HT1080 (cell line): Measurements from ENCODE around the gene KCNK4. TPM values are rescaled to one million over a fixed set of nuclear protein-coding genes. Genes with fewer than 3 reads are reported as not detected.
"Not testable (repeated sequence)": the region's sequence is repeated elsewhere in the genome, so short reads cannot be mapped to it uniquely, and the experiment has no call there.

Source experiments
- DNase-seq: peaks from one replicate; pipeline ENCODE4 v3.0.0-alpha.2; 2015; ENCODE audit warnings: low read depth
- total RNA-seq: library from RNA; depleted of rRNA; stranded (reverse); fragments of >200 nt; shearing (Covaris generic); gene quantifications from 2 replicates; pipeline ENCODE4 v1.2.3, GENCODE V29; 2014

Gene KCNK4
- total RNA-seq, 1 experiment from 2014 or later: not detected

DNA sequence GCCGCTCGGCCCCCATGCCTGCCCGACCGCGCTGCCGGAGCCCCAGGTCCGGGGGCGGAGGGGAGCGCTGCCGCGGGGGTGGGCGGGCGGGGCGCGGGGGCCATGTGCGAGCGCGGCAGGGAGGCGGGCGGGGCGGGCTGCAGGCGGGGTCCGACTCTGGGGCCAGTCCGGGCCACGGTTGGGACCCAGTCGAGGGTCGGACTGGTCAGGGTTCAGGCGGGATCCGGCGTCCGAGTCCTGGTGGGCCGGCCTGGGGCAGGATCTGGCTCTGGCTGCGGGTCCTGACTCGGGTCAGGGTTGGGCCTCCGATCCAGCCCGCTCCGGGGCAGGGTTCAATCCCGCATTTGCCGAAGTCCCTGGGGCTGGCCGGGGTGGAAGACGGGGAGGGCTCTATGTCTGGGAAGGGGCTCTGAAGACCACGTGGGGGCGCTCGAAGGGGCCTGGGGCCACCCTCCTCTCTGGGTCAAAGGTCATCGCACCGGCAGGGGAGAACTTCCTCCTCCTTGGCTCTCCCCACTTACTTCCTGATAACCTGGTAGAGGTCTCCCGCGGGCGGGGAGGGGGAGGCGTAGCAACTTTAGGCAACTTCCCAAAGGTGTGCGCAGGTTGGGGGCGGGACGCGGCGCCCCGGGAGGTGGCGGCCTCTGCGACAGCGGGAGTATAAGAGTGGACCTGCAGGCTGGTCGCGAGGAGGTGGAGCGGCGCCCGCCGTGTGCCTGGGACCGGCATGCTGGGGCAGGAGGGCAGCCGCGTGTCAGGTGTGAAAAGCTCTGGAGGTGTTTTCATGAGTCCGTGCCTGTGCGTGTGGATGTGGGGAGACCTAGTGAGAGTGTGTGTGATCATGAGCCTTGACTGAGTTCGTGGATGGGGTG lies 14.8 kb downstream of the KCNK4 start:
- peak; percentile 72 for DNase-seq

GRCh38 chr11:64306563-64306875 lies 15.4 kb downstream of the KCNK4 start:
- DNase-seq: no peak

DNA sequence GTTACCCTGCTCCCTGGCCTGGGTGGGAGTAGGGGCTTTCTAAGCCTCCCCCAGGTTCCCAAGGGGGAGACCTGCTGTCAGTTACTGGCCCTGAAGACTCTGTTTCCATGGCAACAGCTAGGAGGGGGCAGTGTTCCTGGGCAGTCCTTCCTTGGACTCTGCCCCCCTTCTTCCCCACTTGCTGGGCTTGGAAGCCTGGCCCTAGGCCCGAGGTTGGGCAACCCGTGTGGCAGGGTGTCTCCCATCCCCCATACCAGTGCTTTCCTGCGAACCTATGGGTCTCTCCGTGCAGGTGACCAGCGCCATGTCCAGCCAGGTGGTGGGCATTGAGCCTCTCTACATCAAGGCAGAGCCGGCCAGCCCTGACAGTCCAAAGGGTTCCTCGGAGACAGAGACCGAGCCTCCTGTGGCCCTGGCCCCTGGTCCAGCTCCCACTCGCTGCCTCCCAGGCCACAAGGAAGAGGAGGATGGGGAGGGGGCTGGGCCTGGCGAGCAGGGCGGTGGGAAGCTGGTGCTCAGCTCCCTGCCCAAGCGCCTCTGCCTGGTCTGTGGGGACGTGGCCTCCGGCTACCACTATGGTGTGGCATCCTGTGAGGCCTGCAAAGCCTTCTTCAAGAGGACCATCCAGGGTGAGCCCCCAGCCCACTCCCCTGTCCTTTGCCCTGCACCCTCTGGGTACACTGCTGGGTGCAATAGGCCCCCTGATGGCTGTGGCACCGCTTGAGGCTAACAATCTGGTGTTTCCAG lies 15.9 kb downstream of the KCNK4 start:
- DNase-seq: no peak

DNA sequence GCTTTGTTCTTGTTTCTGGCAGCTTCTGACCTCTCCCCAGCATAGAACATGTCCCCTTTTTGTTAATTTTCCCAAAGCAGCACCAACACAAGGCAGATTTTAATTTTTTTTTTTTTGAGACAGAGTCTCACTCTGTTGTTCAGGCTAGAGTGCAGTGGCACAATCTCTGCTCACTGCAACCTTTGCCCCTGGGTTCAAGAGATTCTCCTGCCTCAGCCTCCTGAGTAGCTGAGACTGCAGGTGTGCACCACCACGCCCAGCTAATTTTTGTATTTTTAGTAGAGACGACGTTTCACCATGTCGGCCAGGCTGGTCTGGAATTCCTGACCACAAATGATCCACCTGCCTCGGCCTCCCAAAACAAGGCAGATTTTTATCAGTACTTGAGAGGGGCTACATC lies 16.7 kb downstream of the KCNK4 start:
- not testable (repeated sequence) for DNase-seq

GRCh38 chr11:64312947-64313346 lies 21.8 kb downstream of the KCNK4 start:
- DNase-seq: no peak

DNA sequence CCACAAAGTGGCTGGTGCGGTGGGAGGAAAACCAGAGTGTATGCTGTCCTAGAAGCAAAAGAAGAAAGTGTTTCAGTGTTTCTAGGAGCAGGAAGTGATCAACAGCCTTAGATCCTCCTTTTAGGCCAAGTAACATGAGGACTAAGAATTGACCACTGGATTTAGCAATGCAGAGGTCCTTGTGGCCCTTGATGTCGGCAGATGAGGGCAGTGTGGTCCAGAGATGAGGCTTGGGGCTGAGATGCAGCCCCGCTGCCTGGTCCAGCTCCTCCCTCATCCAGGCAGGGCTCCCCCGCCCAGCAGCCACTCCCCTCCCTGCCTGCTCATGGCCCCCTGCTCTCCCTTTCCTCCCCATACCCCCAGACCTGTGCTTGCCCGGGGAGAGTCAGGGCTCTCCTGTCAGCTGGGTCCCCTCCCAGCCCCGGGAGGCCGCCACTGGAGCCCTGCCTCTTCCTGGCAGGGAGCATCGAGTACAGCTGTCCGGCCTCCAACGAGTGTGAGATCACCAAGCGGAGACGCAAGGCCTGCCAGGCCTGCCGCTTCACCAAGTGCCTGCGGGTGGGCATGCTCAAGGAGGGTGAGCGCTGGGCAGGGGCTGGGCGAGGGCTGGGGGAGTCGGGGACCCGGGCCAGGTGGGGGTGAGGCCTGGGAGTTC lies 22.5 kb downstream of the KCNK4 start:
- no peak for DNase-seq

DNA sequence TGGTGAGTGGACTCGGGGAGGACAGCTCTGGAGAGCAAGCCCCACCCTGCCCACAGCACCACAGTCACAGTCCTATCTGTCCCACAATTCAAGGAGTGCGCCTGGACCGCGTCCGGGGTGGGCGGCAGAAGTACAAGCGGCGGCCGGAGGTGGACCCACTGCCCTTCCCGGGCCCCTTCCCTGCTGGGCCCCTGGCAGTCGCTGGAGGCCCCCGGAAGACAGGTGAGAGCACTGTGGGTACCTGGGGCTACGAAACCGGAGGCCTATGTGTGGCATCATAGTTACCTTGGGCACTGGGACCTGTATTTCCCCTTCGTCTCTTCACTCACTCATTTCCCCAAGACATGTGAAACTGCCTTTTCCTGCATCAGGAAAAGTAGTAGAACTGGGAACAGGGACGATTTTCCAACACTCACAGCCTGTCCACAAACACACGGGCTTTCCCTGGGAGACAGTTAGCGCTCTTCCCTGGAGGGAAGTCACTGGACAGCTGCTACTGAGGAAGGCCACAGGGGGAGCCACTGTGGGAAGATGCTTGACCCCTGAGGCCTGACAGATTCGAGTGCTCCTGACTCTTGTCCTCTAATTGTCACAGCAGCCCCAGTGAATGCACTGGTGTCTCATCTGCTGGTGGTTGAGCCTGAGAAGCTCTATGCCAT lies 23.2 kb downstream of the KCNK4 start:
- no peak for DNase-seq

DNA sequence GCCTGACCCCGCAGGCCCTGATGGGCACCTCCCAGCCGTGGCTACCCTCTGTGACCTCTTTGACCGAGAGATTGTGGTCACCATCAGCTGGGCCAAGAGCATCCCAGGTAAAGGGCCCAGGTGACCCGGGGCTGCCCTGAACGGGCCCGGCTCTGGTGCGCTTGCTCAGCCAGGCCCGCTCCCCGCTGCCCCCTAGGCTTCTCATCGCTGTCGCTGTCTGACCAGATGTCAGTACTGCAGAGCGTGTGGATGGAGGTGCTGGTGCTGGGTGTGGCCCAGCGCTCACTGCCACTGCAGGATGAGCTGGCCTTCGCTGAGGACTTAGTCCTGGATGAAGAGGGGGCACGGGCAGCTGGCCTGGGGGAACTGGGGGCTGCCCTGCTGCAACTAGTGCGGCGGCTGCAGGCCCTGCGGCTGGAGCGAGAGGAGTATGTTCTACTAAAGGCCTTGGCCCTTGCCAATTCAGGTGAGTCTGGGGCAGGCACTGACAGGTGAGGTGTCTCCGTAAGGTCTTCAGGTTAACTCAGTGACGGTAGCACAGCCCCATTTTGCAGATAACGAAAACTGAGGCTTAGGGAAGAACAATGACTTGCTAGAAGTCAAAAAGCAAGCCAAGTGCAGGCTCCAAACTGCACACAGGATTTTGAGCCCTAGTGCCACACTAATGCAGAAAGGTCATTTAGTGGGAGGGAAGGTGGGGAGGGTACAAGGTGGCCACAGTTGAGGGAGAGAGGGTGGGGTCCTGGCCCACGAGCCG lies 23.9 kb downstream of the KCNK4 start:
- no peak for DNase-seq

GRCh38 chr11:64315667-64316526 lies 24.8 kb downstream of the KCNK4 start:
- not testable (repeated sequence) for DNase-seq

GRCh38 chr11:64316672-64317324 lies 25.7 kb downstream of the KCNK4 start:
- DNase-seq: peak; percentile 51

DNA sequence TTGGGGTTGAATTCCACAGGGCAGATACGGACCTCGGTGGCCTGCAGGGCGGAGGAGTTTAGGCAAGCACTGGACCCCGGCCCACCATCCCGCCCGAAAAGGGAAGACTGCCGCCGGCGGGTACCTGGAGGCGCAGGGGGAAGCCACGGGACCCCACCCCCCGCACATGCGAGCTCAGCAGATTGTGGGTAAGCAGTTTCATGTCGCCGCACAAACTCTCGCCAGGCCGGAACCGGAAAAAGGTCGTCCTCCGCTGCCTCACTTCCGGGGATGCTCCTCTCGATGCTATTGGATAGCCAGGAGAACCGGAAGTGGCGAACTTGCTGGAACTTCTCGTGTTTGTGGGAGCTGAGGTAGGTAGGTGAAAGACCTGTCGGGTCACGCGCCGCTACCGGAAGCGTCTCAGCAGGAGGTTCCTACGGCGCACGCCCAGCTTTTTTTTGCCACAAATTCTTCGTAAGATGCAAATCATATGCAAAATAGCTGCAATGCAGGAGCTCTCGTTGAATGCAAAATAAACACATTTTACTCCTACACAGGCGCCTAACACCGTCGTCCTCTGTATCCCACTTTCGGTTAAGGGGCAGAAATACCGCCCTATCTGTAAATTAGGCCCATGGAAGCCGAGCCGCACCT lies 26.3 kb downstream of the KCNK4 start, which contains the start of gene TRMT112:
TSS of gene TRMT112 (minus strand) at position 235 of the 636 bp plus-strand sequence. CDS start at position 202, 33 bp downstream.
- DNase-seq: peak; percentile 99

DNA sequence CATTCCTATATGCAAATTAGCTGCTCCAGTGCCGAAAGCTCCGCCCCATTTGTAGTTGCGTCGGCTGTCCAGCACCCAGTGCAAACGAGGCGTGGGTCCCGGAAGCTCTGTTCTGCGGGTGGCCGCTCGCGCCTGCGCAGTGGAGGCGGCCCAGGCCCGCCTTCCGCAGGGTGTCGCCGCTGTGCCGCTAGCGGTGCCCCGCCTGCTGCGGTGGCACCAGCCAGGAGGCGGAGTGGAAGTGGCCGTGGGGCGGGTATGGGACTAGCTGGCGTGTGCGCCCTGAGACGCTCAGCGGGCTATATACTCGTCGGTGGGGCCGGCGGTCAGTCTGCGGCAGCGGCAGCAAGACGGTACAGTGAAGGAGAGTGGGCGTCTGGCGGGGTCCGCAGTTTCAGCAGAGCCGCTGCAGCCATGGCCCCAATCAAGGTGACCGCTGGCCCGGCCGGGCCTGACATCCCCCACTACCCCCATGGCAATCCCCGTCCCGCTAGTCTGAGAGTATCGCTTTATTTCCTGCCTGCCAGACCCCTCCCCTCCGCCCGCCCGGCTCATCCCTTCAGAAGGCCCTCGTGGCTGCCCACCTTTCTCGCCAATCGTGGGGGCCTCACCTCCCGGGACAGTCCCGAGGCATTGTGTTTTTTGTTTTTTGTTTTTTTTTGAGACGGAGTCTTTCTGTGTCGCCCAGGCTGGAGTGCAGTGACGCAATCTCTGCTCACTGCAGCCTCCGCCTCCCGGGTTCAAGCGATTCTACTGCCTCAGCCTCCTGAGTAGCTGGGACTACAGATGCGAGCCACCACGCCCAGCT lies 27.1 kb downstream of the KCNK4 start, which contains the start of gene PRDX5:
TSS of gene PRDX5 (plus strand) at position 161 of the 805 bp plus-strand sequence. CDS start at position 256, 95 bp downstream.
- DNase-seq: peak; percentile 96

DNA sequence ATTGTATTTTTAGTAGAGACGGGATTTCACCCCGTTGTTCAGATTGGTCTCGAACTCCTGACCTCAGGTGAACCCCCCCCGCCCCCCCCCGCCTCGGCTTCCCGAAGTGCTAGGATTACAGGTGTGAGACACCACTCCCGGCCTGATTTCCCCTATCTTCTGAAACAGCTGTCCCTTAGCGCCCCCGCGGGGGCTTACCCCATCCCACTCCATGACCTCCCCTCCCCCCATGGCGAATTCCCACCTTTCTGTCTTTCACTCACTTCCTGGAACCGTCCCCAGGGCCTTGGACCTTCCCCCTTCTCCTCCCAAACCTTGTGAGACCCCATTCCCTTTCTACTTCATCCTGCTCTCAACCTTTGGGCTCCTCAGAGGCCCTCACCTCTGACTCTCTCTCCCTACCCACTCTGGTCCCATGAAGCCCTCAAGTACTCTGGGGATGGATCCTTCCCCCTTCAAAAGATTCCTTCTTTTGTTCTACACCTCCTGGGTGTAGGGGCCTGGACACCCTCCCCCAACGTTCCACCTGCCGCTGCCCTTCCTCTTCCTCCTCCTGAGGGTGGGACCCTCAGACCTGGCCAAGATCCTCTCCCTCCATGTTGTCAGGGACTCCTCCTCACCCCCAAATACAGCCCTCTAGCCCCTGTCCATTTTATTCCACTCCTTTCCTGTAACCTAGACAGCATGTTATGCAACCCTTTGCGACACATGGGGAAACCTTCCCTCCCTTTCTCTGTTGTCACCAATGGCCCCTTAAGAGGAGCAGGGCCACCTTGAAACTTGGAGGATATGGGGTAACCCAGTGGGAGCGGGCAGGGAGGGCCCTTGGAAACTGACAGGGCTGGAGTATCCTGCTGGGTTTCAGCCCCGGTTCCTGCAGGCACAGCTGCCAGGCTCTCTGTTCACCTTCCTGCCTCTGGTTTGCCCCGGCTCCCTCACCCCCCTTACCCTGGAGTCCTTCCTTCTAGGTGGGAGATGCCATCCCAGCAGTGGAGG lies 28.0 kb downstream of the KCNK4 start:
- no peak for DNase-seq

DNA sequence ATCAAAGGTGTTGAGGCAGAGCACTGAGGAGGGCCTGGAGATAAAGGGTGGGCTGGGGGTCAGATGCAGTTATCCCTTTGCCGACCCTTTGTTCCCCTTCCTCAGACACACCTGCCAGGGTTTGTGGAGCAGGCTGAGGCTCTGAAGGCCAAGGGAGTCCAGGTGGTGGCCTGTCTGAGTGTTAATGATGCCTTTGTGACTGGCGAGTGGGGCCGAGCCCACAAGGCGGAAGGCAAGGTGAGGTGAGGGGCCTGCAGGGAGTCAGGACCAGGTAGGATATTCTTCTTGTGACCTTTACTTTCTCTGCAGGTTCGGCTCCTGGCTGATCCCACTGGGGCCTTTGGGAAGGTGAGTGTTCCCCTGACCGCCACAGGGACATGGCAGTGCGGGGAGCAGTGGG lies 29.5 kb downstream of the KCNK4 start:
- DNase-seq: no peak

DNA sequence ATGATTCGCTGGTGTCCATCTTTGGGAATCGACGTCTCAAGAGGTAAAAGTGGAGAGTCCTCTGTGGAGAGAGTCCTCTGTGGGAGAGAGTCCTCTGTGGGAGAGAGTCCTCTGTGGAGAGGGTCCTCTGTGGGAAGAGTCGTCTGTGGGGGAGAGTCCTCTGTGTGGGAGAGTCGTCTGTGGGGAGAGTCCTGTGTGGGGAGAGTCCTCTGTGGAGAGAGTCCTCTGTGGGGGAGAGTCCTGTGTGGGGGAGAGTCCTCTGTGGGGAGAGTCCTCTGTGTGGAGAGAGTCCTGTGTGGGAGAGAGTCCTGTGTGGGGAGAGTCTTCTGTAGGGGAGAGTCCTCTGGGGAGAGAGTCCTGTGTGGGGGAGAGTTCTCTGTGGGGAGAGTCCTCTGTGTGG lies 29.9 kb downstream of the KCNK4 start:
- no peak for DNase-seq

- DNase-seq: no peak
Measured at GRCh38 chr11:64321533-64321932, 30.4 kb downstream of the KCNK4 start.

GRCh38 chr11:64322925-64323260 lies 31.8 kb downstream of the KCNK4 start:
- no peak for DNase-seq
